Measurements from ENCODE around the gene GOLPH3L.
"Not testable (repeated sequence)": the region's sequence is repeated elsewhere in the genome, so short reads cannot be mapped to it uniquely, and the experiment has no call there.

The GOLPH3L gene

GRCh38 chr1:150718225-150718891 lies 21.4 kb upstream of the GOLPH3L start:
- Mint-ChIP-seq H3K9me3 (peaks cover 8% of the 10 kb centered on the region), H3K36me3 (ENCODE audit: low read depth) (no peaks in the 10 kb centered on the region), H3K4me1 (no peaks in the 10 kb centered on the region), H3K27ac (no peak overlapping the region), H3K27me3 (ENCODE audit: low read depth) (no peaks in the 10 kb centered on the region), H3K4me3 (no peak overlapping the region)
- TF ChIP-seq, protein P1, sequence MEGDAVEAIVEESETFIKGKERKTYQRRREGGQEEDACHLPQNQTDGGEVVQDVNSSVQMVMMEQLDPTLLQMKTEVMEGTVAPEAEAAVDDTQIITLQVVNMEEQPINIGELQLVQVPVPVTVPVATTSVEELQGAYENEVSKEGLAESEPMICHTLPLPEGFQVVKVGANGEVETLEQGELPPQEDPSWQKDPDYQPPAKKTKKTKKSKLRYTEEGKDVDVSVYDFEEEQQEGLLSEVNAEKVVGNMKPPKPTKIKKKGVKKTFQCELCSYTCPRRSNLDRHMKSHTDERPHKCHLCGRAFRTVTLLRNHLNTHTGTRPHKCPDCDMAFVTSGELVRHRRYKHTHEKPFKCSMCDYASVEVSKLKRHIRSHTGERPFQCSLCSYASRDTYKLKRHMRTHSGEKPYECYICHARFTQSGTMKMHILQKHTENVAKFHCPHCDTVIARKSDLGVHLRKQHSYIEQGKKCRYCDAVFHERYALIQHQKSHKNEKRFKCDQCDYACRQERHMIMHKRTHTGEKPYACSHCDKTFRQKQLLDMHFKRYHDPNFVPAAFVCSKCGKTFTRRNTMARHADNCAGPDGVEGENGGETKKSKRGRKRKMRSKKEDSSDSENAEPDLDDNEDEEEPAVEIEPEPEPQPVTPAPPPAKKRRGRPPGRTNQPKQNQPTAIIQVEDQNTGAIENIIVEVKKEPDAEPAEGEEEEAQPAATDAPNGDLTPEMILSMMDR (IDR thresholded peaks at IDR 0.05; ENCODE audit: unreplicated experiment in 3 of 3): no peak

DNA sequence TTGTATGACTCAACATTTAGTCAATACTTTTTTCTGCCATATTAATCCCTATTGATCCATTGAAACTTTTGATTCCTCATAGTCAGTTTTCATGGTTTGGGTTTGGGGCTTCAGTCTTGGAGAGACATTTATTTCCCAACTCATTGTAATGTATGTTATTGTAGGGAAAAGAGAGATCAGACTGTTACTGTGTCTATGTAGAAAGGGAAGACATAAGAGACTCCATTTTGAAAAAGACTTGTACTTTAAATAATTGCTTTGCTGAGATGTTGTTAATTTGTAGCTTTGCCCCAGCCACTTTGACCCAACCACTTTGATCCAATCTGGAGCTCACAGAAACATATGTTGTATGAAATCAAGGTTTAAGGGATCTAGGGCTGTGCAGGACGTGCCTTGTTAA lies 12.1 kb upstream of the GOLPH3L start:
- not testable (repeated sequence) for H3K9me3 Mint-ChIP-seq; H3K27me3 Mint-ChIP-seq (ENCODE audit: low read depth); H3K27ac Mint-ChIP-seq; H3K4me3 Mint-ChIP-seq; H3K4me1 Mint-ChIP-seq; H3K36me3 Mint-ChIP-seq (ENCODE audit: low read depth)

DNA sequence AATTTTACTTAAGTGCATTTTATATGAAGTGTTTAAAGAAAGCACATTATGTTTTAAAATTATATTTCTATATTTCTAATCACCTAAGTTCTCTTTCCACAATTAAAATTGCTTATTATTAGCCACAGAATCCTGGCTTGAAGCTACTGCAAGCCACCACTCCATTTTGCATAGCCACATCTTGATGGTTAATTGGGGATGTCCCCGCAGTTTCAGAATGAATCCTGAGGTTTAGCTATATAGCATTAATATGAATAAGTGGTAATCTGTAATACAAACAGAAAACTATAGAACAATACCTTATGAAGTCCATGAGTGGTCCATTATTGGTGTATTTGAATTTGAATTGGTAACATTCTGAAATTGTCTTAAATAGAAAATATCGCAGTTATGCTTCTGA lies 11.6 kb upstream of the GOLPH3L start:
- Mint-ChIP-seq H3K36me3 (ENCODE audit: low read depth) (no peaks in the 10 kb centered on the region), H3K4me1 (no peaks in the 10 kb centered on the region), H3K9me3 (no peaks in the 10 kb centered on the region), H3K27me3 (ENCODE audit: low read depth) (no peaks in the 10 kb centered on the region), H3K4me3 (no peak overlapping the region), H3K27ac (no peak overlapping the region)
- TF ChIP-seq, protein P1 (IDR thresholded peaks at IDR 0.05; ENCODE audit: unreplicated experiment in 3 of 3): no peak

DNA sequence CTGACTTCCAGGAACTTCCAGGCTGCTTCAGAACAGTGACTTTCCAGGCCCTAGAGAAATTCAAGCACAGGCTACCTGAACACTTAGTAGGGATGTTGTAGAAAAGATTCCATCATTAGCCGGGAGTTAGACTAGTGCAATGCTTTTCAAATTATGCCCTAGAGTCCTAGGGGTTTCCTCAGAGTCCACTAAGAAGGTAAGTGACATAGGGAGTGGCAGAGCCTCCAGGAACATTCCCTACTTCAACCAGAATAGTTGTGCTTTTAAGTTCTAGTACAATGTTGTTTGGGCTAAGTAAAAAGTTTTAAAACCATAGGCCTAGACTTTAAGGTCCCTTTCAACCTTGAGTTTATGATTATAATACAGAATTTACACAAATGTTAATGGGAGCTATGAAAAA lies 9.1 kb upstream of the GOLPH3L start:
- Mint-ChIP-seq H3K4me3 (no peak overlapping the region), H3K36me3 (ENCODE audit: low read depth) (no peaks in the 10 kb centered on the region), H3K27me3 (ENCODE audit: low read depth) (no peaks in the 10 kb centered on the region), H3K9me3 (no peaks in the 10 kb centered on the region), H3K4me1 (no peaks in the 10 kb centered on the region), H3K27ac (no peak overlapping the region)
- TF ChIP-seq, protein P1 (IDR thresholded peaks at IDR 0.05; ENCODE audit: unreplicated experiment in 3 of 3): no peak

DNA sequence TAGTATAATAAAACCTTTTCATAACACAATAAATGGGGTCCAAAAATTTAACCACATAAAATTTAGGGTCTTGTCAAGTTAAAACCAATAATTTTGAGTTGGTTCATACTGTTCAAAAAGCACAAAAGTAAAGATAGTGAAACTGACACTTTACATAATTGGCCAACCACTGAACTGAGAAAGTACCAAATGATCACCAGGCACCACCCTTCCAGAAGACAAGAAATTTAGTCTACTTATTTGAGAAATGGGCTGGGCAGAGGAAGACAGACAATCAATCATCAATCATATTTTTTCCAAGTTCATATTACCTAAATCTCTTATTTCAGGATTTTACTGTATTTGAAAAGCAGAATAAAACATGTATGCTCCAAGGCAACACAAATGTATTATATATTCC lies 6.5 kb upstream of the GOLPH3L start:
- H3K27me3 Mint-ChIP-seq (ENCODE audit: low read depth): no peaks in the 10 kb centered on the region
- no peaks in the 10 kb centered on the region for H3K9me3 Mint-ChIP-seq
- no peaks in the 10 kb centered on the region for H3K4me1 Mint-ChIP-seq
- TF ChIP-seq, protein P1 (IDR thresholded peaks at IDR 0.05; ENCODE audit: unreplicated experiment in 3 of 3): no peak
- H3K36me3 Mint-ChIP-seq (ENCODE audit: low read depth): no peaks in the 10 kb centered on the region
- no peak overlapping the region for H3K27ac Mint-ChIP-seq
- no peak overlapping the region for H3K4me3 Mint-ChIP-seq

- Mint-ChIP-seq H3K4me3 (peak overlapping the region; percentile 90 to 98 (median 98)), H3K27me3 (ENCODE audit: low read depth) (no peaks in the 10 kb centered on the region), H3K4me1 (peaks cover 15% of the 10 kb centered on the region), H3K36me3 (ENCODE audit: low read depth) (peaks cover 17% of the 10 kb centered on the region), H3K27ac (peak overlapping the region; percentile 70 to 90 (median 90)), H3K9me3 (no peaks in the 10 kb centered on the region)
- TF ChIP-seq, protein P1 (IDR thresholded peaks at IDR 0.05; ENCODE audit: unreplicated experiment in 3 of 3): no peak
These were observed 364 bp downstream of the GOLPH3L start for GRCh38 chr1:150696590-150696989.
